H1 (cell line): ENCODE measurements around the gene SNX33. TPM values are rescaled to one million over a fixed set of nuclear protein-coding genes. Genes with fewer than 3 reads are reported as not detected.

Experiments used
- CTCF ChIA-PET: fragments of 300-600 bp; sonication (Branson Sonifier 250); formaldehyde crosslinking; loops from one replicate; lab custom pipeline; 2021; ENCODE audit not compliant: partially characterized antibody; lab: Charles Lee
- POLR2A ChIA-PET: fragments of 300-600 bp; sonication (Branson Sonifier 250); formaldehyde crosslinking; loops from one replicate; lab custom pipeline; 2021; ENCODE audit warnings: inconsistent platforms; ENCODE audit not compliant: partially characterized antibody; lab: Charles Lee
- DNase-seq, 2 experiments: peaks; one replicate each; pipeline versions ENCODE4 v3.0.0 to v3.0.0-alpha.2; 2010 to 2022; ENCODE audit warnings: low spot score in 2 of 2, low read depth in 1 of 2, mixed read lengths in 1 of 2
- FAIRE-seq: peaks from 2 replicates; lab custom pipeline; 2011; peaks lifted over from hg19 to GRCh38; lab: Jason Lieb, UNC
- H2AFZ ChIP-seq: 2 replicates; pipeline ENCODE4 v1.8.1; 2012; ENCODE audit warnings: low read length, inconsistent platforms
- H2AK5ac ChIP-seq: 2 replicates; pipeline ENCODE4 v1.6.1; 2013; ENCODE audit warnings: low read depth, low read length
- H2BK120ac ChIP-seq: replicated peaks from 2 replicates; pipeline ENCODE3; 2013; ENCODE audit warnings: low read depth, low read length, inconsistent platforms
- H2BK12ac ChIP-seq: 2 replicates; pipeline ENCODE4 v1.6.1; 2013; ENCODE audit warnings: low read depth, low read length
- H2BK15ac ChIP-seq: 2 replicates; pipeline ENCODE4 v1.6.1; 2013; ENCODE audit warnings: low read length
- H2BK20ac ChIP-seq: 2 replicates; pipeline ENCODE4 v1.6.1; 2013; ENCODE audit warnings: low read length
- H2BK5ac ChIP-seq: 2 replicates; pipeline ENCODE4 v1.6.1; 2013; ENCODE audit warnings: low read depth, low read length
- H3K14ac ChIP-seq: 2 replicates; pipeline ENCODE4 v1.6.1; 2013; ENCODE audit warnings: inconsistent platforms; ENCODE audit not compliant: insufficient read length
- H3K18ac ChIP-seq: 2 replicates; pipeline ENCODE4 v1.6.1; 2013; ENCODE audit warnings: low read length; ENCODE audit errors: extremely low read depth
- H3K23ac ChIP-seq: 2 replicates; pipeline ENCODE4 v1.6.1; 2013; ENCODE audit warnings: inconsistent platforms; ENCODE audit not compliant: insufficient read length
- H3K23me2 ChIP-seq: 2 replicates; pipeline ENCODE4 v1.6.1; 2013; ENCODE audit warnings: low read depth, low read length
- H3K27ac ChIP-seq: 2 replicates; pipeline ENCODE4 v1.6.1; 2011; ENCODE audit warnings: low read depth, low read length, inconsistent platforms
- H3K27me3 ChIP-seq, 4 experiments: replicated peaks in 1 of 4; 1 replicate in 1 of 4; 2 replicates in 3 of 4; pipeline versions ENCODE4 v1.6.1 to v1.8.1; 2011 to 2013; ENCODE audit warnings: low read length in 3 of 4, mild to moderate bottlenecking in 3 of 4, inconsistent platforms in 2 of 4, mixed read lengths in 2 of 4, moderate library complexity in 1 of 4; ENCODE audit not compliant: control insufficient read depth in 3 of 4, insufficient read depth in 3 of 4; ENCODE audit errors: extremely low read depth in 1 of 4
- H3K36me3 ChIP-seq, 4 experiments: 2 replicates each; pipeline versions ENCODE4 v1.6.1 to v1.8.1; 2011 to 2013; ENCODE audit warnings: mild to moderate bottlenecking in 4 of 4, low read length in 3 of 4, moderate library complexity in 2 of 4, control low read depth in 1 of 4, inconsistent platforms in 1 of 4; ENCODE audit not compliant: insufficient read depth in 4 of 4, control insufficient read depth in 2 of 4
- H3K4ac ChIP-seq: replicated peaks from 2 replicates; pipeline ENCODE3; 2013; ENCODE audit warnings: low read length, low read depth, mixed read lengths, inconsistent platforms; ENCODE audit not compliant: insufficient read length
- H3K4me1 ChIP-seq, 4 experiments: replicated peaks in 1 of 4; 1 replicate in 1 of 4; 2 replicates in 3 of 4; pipeline versions ENCODE4 v1.6.1 to v1.8.1; 2011 to 2013; ENCODE audit warnings: low read length in 3 of 4, inconsistent platforms in 2 of 4, mixed read lengths in 1 of 4; ENCODE audit not compliant: insufficient read depth in 4 of 4, control insufficient read depth in 3 of 4
- H3K4me2 ChIP-seq, 2 experiments: 2 replicates each; pipeline versions ENCODE4 v1.6.1 to v1.8.1; 2011 to 2013; ENCODE audit warnings: low read depth in 2 of 2, low read length in 2 of 2, control low read depth in 1 of 2, inconsistent platforms in 1 of 2, mild to moderate bottlenecking in 1 of 2; ENCODE audit not compliant: insufficient read depth in 1 of 2
- H3K4me3 ChIP-seq, 4 experiments: fragments of 200-600, 300-600 bp in 1 of 4; sonication (generic), shearing (Covaris generic), sonication (Bioruptor Twin) in 1 of 4; 2 replicates each; pipeline versions ENCODE4 v1.5.1 to v1.8.1; 2011 to 2016; ENCODE audit warnings: low read length in 4 of 4, low read depth in 3 of 4, control low read depth in 2 of 4, inconsistent platforms in 2 of 4, mild to moderate bottlenecking in 2 of 4, mixed read lengths in 1 of 4, moderate library complexity in 1 of 4; ENCODE audit not compliant: insufficient read depth in 2 of 4; ENCODE audit errors: extremely low read depth in 1 of 4
- H3K56ac ChIP-seq: replicated peaks from 2 replicates; pipeline ENCODE3; 2013; ENCODE audit warnings: low read depth, mild to moderate bottlenecking, mixed read lengths, low read length, inconsistent platforms; ENCODE audit not compliant: insufficient read length
- H3K79me1 ChIP-seq: 2 replicates; pipeline ENCODE4 v1.6.1; 2013; ENCODE audit warnings: low read depth, low read length, control low read depth
- H3K79me2 ChIP-seq, 2 experiments: 2 replicates each; pipeline versions ENCODE4 v1.6.1 to v1.8.1; 2012 to 2013; ENCODE audit warnings: low read length in 2 of 2, mild to moderate bottlenecking in 2 of 2, inconsistent platforms in 1 of 2; ENCODE audit not compliant: insufficient read depth in 2 of 2, control insufficient read depth in 1 of 2
- H3K9ac ChIP-seq, 4 experiments: replicated peaks in 1 of 4; 1 replicate in 1 of 4; 2 replicates in 3 of 4; pipeline versions ENCODE4 v1.6.1 to v1.8.1; 2011 to 2013; ENCODE audit warnings: low read depth in 3 of 4, low read length in 3 of 4, control low read depth in 2 of 4, mild to moderate bottlenecking in 2 of 4, moderate library complexity in 2 of 4, inconsistent platforms in 1 of 4; ENCODE audit errors: extremely low read depth in 1 of 4
- H3K9me3 ChIP-seq, 2 experiments: 2 replicates each; pipeline versions ENCODE4 v1.6.1 to v1.8.1; 2012 to 2013; ENCODE audit warnings: mild to moderate bottlenecking in 2 of 2, moderate library complexity in 2 of 2, control low read depth in 1 of 2, inconsistent platforms in 1 of 2, low read depth in 1 of 2, low read length in 1 of 2, mixed read lengths in 1 of 2; ENCODE audit not compliant: insufficient read depth in 2 of 2
- H4K20me1 ChIP-seq, 2 experiments: replicated peaks in 1 of 2; 2 replicates each; pipeline versions ENCODE3 to v1.8.1; 2011 to 2013; ENCODE audit warnings: inconsistent platforms in 2 of 2, low read length in 2 of 2, mild to moderate bottlenecking in 1 of 2; ENCODE audit not compliant: insufficient read depth in 2 of 2, control insufficient read depth in 1 of 2
- H4K5ac ChIP-seq: 2 replicates; pipeline ENCODE4 v1.6.1; 2013; ENCODE audit warnings: low read length, low read depth, mixed read lengths, inconsistent platforms; ENCODE audit not compliant: insufficient read length
- H4K8ac ChIP-seq: 2 replicates; pipeline ENCODE4 v1.8.0; 2013; ENCODE audit warnings: mild to moderate bottlenecking, moderate library complexity, low read length, inconsistent platforms; ENCODE audit not compliant: insufficient read depth; ENCODE audit errors: extremely low read depth
- H4K91ac ChIP-seq: replicated peaks from 2 replicates; pipeline ENCODE3; 2013; ENCODE audit warnings: low read length, mixed read lengths, inconsistent platforms; ENCODE audit not compliant: insufficient read length
- ASH2L ChIP-seq: fragments of 200-600, 300-600 bp; sonication (generic); IDR thresholded peaks from one replicate; pipeline ENCODE4 v1.7.1; 2017; ENCODE audit warnings: low read length
- BRCA1 ChIP-seq: IDR thresholded peaks from 2 replicates; pipeline ENCODE4 v1.6.1; 2012; ENCODE audit warnings: low read depth, low read length, improper control_type of control experiment
- CBX8 ChIP-seq: fragments of 300-800, 300-1000 bp; sonication (generic); IDR thresholded peaks from 2 replicates; pipeline ENCODE4 v1.7.1; 2016; ENCODE audit warnings: low read depth, low read length, borderline replicate concordance
- MAX ChIP-seq: IDR thresholded peaks from 2 replicates; pipeline ENCODE4 v1.6.1; 2012; ENCODE audit warnings: inconsistent platforms
- NANOG ChIP-seq: IDR thresholded peaks from 2 replicates; pipeline ENCODE4 v1.6.1; 2011; ENCODE audit warnings: low read length, low read depth, mild to moderate bottlenecking, inconsistent platforms; ENCODE audit not compliant: insufficient read depth, poor library complexity, severe bottlenecking
- RAD21 ChIP-seq, 2 experiments: IDR thresholded peaks in 1 of 2; conservative IDR thresholded peaks in 1 of 2; 2 replicates each; pipeline ENCODE4 v1.6.1; 2011; ENCODE audit warnings: low read depth in 2 of 2, low read length in 2 of 2, improper control_type of control experiment in 1 of 2, inconsistent platforms in 1 of 2, mild to moderate bottlenecking in 1 of 2, moderate library complexity in 1 of 2
- RBBP5 ChIP-seq: IDR thresholded peaks from 2 replicates; pipeline ENCODE4 v1.7.1; 2012; ENCODE audit warnings: low read depth, mild to moderate bottlenecking, inconsistent platforms, low read length, moderate library complexity, borderline replicate concordance
- TAF1 ChIP-seq: IDR thresholded peaks from 2 replicates; pipeline ENCODE4 v1.6.1; 2011; ENCODE audit warnings: mild to moderate bottlenecking, low read depth, low read length
- USF2 ChIP-seq: IDR thresholded peaks from 2 replicates; pipeline ENCODE4 v1.6.1; 2011; ENCODE audit warnings: low read length, improper control_type of control experiment
- WGBS, 2 experiments: shearing (Covaris generic) in 1 of 2; methylation state at CpG; one replicate each; pipeline versions ENCODE4 v1.1.6 to v1.1.7; 2013 to 2015; ENCODE audit warnings: low lambda C conversion rate in 2 of 2, mixed read lengths in 2 of 2, inconsistent platforms in 1 of 2, low coverage in 1 of 2, missing lambda C conversion rate in 1 of 2; ENCODE audit not compliant: insufficient replicate concordance in 2 of 2, insufficient coverage in 1 of 2, insufficient read length in 1 of 2; ENCODE audit errors: extremely low coverage in 1 of 2, missing lambda C conversion rate in 1 of 2; 5-methylcytosine and 5-hydroxymethylcytosine counted together
- polyA plus RNA-seq, 7 experiments: library from polyadenylated mRNA; depleted of rRNA in 3 of 7; stranded (reverse) in 5 of 7; unstranded in 2 of 7; fragments of >200 nt in 5 of 7; fragments of 200-250 nt in 2 of 7; gene quantifications; 1 replicate in 5 of 7; 2 replicates in 1 of 7; 4 replicates in 1 of 7; pipeline versions ENCODE4 v1.2.1 to v1.2.3, GENCODE V29; 2011 to 2013; ENCODE audit warnings: missing spikeins in 2 of 7, mixed read lengths in 2 of 7
- total RNA-seq: library from RNA; stranded (reverse); fragmentation: NEBNext Ultra II Directional; extraction: Animal tissue kit (Norgen Biotek cat#: 25700); gene quantifications from 2 replicates; pipeline ENCODE4 v1.2.1, GENCODE V29; 2021

The SNX33 gene
- total and polyA plus RNA-seq, 2 of the 8 experiments (the other 6 are each of a cell fraction or from before 2014, with no cell fraction given): 14.3 to 22.9 TPM

GRCh38 chr15:75682181-75683135 lies 34.7 kb downstream of the SNX33 start:
- Histone ChIP-seq H3K4ac (no peak overlapping the region), H4K91ac (no peak overlapping the region), H2BK120ac (no peak overlapping the region), H3K4me1 (peaks cover 0 to 18% (median 3%) of the 10 kb centered on the region in 4 experiments; a peak in 4 of 7 replicates), H2AFZ (no peak overlapping the region), H4K20me1 (no peaks in the 10 kb centered on the region), H3K4me3 (no peak overlapping the region), H3K4me2 (no peak overlapping the region), H2AK5ac (peak overlapping the region; percentile 53; the same call in 1 of the 2 replicates), H3K27ac (no peak overlapping the region), H3K9ac (no peak overlapping the region), H3K36me3 (no peaks in the 10 kb centered on the region), H3K23ac (no peak overlapping the region), H3K23me2 (no peaks in the 10 kb centered on the region; the same call in 1 of the 2 replicates), H2BK20ac (no peak overlapping the region), H2BK15ac (no peak overlapping the region), H2BK5ac (peak overlapping the region; percentile 16; the same call in 1 of the 2 replicates), H3K56ac (no peak overlapping the region), H2BK12ac (0 out of 2 replicates have a peak overlapping the region, but pooled peaks have one; percentile 50), H4K5ac (no peak overlapping the region), H3K9me3 (no peaks in the 10 kb centered on the region), H3K79me1 (no peaks in the 10 kb centered on the region), H3K14ac (no peak overlapping the region), H3K18ac (no peak overlapping the region), H3K27me3 (no peaks in the 10 kb centered on the region), H4K8ac (no peak overlapping the region; the same call in 1 of the 2 replicates), H3K79me2 (no peaks in the 10 kb centered on the region)
- FAIRE-seq (no peak), DNase-seq (no peak)
- 94% methylated on average over 28 of the region's 40 CpGs; no CpG with 5 or more reads in 1 of the 2 experiments for WGBS, 2 experiments
- POLR2A ChIA-PET: interaction anchor here (1.1 to 1.8 kb wide), 4 partner anchors 10 to 315 kb away, joined by 3 to 4 read pairs (median 4); partner anchors contain the start of gene SNUPN
- CTCF ChIA-PET: interaction anchor here (0.7 to 6.8 kb wide), 15 partner anchors 12 to 314 kb away, joined by 3 to 60 read pairs (median 5); partner anchors contain the start of genes IMP3 and SNX33
- TF ChIP-seq ASH2L: no peak
- TF ChIP-seq TAF1: no peak
- TF ChIP-seq MAX: no peak
- TF ChIP-seq BRCA1: no peak
- TF ChIP-seq RAD21 (IDR thresholded peaks at IDR 0.05 in 1 of 2, conservative IDR thresholded peaks at IDR 0.05 in 1 of 2; ENCODE audit: low read depth in 2 of 2, low read length in 2 of 2): no peak
- TF ChIP-seq CBX8: no peak
- TF ChIP-seq USF2: no peak
- TF ChIP-seq RBBP5: no peak
- TF ChIP-seq NANOG: no peak
